GM21526 (cell line): Measurements from ENCODE around the gene MID1IP1.

Experiments used
- ATAC-seq: cut with Tn5 transposase; IDR thresholded peaks from one replicate; pipeline ENCODE4 v1.9.1; 2021; ENCODE audit warnings: moderate library complexity; ENCODE audit not compliant: unreplicated experiment, low FRiP score

The MID1IP1 gene

GRCh38 chrX:38800981-38801845, at the start of gene MID1IP1:
Gene MID1IP1 (plus strand): TSS chrX:38801459. CDS start chrX:38804947, 3,488 bp downstream.
- peak; percentile 43 for ATAC-seq

GRCh38 chrX:38754102-38754790, 47.0 kb upstream of the MID1IP1 start:
- no peak for ATAC-seq

GRCh38 chrX:38754818-38755718, 46.2 kb upstream of the MID1IP1 start:
- no peak for ATAC-seq

GRCh38 chrX:38760883-38761282, 40.4 kb upstream of the MID1IP1 start:
- ATAC-seq = no peak

GRCh38 chrX:38768079-38768478, 33.2 kb upstream of the MID1IP1 start:
- no peak for ATAC-seq

- ATAC-seq = no peak
Measured at GRCh38 chrX:38770152-38770551, 31.1 kb upstream of the MID1IP1 start.

GRCh38 chrX:38774249-38774648, 27.0 kb upstream of the MID1IP1 start:
- no peak for ATAC-seq

GRCh38 chrX:38796946-38797345, 4.3 kb upstream of the MID1IP1 start:
- no peak for ATAC-seq

GRCh38 chrX:38798956-38799355, 2.3 kb upstream of the MID1IP1 start:
- ATAC-seq = no peak

- ATAC-seq = no peak
Measured at GRCh38 chrX:38799995-38800580, 1.2 kb upstream of the MID1IP1 start.

- no peak for ATAC-seq
Measured at GRCh38 chrX:38803243-38803587, 2.0 kb downstream of the MID1IP1 start.

- peak; percentile 47 for ATAC-seq
Measured at GRCh38 chrX:38803588-38804431, 2.6 kb downstream of the MID1IP1 start.

GRCh38 chrX:38804432-38804681, 3.1 kb downstream of the MID1IP1 start:
- ATAC-seq = peak; percentile 1

GRCh38 chrX:38804682-38805431, 3.6 kb downstream of the MID1IP1 start:
- peak; percentile 2 for ATAC-seq

- ATAC-seq = no peak
Measured at GRCh38 chrX:38805432-38806389, 4.5 kb downstream of the MID1IP1 start.

GRCh38 chrX:38806875-38807621, 5.8 kb downstream of the MID1IP1 start:
- no peak for ATAC-seq

- ATAC-seq = no peak
Measured at GRCh38 chrX:38807873-38808272, 6.6 kb downstream of the MID1IP1 start.
